HG02973 (cell line): ENCODE data around the gene CACHD1.

Experiments used
- ATAC-seq: cut with Tn5 transposase; IDR thresholded peaks from one replicate; pipeline ENCODE4 v1.9.1; 2021; ENCODE audit warnings: moderate library complexity; ENCODE audit not compliant: unreplicated experiment

CACHD1 gene

DNA sequence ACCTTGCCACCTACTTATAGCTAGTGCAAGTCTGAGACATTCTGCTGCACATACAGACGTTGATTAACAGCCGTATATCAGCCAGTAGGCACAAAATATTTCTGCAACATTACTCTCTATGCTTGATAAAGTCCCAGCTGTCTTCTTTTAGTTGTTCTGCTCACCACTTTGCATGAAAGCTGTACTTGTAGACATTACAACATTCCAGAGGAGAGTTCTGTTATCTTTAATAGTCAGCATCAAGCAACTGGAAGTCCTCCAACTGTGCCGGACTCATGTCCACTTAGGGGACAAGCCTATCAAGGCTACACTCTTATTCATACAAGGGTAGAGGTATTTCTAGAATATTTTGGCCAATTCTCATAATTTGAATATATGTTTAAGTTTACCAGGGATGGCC, 50.0 kb downstream of the CACHD1 start:
- no peak for ATAC-seq

DNA sequence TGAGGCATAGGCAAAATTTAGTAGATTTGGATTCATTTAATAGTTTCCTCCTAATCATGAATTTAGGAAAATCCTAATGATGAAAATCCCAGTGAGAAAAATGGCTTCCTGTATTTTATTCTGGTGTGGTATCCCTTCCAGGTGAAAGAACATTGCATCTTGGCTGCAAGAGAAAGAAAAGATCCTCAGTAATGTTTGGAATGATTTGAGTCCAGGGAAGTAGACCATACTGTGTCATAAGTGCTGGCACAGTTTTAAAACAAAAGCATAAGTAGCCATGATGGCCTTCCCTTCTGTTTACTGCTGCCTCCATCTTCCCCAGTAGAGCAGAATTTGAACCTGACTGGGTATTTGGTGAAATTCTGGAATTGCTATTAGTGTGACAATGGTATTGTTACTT, 52.8 kb downstream of the CACHD1 start:
- no peak for ATAC-seq

DNA sequence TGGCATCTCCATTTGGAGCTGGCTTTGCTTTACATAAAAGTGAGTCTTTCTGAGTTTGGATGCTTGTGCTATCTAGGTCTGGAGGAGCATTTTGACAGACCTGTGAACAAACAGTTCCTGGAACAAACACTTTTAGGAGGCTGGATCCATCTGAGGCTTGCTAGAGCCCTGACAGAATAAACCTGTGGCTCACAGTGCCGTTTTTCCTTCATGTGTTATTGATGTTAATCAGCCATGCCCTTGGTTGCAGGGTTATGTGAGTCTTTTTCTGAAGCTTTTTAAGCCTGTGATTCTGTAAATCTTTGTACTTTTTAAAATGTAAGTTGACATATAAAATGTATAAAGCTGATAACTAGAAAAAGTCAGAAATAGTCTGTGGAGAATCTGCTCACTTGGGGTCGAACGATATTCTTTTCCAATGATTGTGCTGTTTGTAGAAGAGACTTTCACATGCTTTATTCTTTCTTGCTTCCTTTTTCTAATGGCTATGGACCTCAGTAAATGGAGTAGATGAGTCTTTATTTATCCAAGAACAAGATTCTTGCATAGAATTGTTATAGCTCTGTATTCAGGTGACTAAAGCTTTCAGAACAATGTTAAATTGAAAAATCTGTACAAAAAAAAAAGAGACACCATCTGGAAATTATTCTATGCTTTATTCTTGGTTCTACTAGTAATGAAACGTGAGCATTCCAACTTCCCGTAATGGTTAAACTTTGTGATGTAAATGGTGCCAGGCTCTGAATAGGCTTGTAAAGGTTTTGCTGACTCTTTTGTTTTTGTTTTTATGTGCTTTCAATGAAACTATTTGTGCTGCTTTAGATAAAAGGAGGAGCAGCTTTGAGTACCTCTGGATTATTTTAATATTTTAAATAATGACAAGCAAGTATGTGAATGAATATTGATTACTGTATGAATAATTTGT, 53.7 kb downstream of the CACHD1 start:
- no peak for ATAC-seq

DNA sequence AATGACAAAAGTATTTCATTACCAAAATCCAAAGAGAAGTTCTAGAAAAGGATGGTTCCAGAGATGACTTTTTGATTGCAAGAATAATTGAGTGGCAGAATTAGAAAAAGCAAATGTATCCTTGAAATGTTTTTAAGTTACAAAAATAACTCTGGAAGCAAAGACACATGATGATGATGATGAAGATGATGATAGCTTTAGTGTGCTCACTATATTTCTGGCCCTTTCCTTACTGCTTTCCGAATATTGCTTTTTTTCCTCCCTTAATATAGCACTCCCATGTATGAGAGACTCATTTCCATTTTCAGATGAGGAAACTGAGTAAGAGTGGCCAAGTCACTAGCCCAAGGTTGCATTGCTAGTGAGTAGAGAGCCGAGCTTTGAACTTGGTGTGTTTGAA, 54.7 kb downstream of the CACHD1 start:
- no peak for ATAC-seq

DNA sequence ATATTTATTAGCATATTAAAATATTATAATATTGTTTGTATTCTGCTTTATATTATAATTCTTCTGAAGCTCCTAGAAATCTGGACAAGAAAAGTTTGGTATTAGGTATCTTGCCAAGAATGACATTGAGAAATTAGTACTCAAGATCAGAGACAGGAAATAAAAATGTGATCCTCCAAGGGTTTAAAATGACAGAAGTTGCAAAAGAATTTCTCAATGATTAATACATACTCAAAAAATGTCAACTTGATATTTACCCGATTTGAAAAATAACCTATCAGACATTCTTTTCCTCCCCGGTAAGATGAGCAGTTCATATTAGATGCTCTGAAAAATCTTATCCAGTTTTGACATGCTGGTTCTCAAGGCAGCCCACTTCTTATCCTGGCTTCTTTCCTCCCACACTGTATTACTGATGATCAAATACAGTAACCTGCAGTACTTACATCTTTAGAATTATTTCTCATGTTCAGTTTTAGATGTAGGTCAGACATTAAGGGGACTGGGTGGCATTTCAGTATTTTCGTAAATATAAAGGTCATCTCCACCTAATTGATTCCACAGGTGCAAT, 55.3 kb downstream of the CACHD1 start:
- no peak for ATAC-seq

DNA sequence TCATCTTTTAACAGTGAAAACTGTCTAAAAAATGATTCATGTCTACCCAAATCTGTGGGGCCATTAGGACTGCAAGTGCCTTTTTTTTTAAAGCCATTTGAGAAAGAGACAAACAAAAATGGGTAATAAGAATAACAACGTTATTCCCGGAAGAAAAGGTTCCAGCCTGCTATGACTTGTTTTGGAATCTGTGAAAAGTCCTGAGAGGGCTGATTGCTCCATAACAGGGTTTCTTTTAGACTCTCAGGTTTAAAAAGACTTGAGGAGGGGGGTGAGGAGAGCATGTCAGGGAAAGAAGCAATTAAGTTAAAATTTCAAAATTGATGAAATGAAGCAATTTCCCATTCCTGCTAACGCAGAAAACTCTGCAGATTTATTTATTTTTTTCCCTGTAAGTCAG, 56.4 kb downstream of the CACHD1 start:
- no peak for ATAC-seq

DNA sequence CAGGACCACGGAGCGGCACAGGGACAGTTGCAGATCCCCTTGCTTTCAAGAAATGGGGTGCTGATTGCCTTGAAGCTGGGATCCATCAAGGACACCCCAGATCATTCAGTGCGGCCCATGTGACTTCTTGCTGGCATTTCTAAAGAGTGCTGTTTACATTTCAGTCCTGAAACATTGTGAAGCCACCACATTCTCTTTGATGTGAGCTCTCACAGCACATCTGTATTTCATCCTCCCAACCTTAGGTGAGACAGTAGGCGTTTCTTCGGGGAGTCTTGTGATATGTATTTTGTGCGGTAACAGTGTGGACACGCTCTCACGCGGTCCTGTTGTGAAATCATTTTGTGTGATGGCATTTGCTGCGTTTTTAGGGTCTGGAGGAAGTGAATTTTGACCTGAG, 57.2 kb downstream of the CACHD1 start:
- no peak for ATAC-seq

DNA sequence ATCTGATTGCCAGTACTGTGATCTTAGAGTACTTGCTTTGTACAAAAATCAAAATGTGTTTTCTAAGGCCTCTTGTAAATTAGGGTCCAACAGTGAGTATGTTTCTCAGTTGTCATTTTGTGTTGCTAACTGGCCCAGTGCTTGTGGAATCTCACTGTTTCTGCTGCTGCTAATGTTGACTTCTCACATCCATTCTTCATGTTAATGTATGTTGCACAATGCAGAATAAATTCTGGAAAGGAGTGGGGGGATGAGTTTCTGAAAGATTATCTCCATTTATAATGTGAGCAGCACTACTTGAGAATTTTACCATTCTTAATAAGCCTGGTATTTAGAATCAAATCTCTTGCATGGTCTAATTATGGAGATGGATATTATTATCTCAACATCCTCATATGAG, 57.9 kb downstream of the CACHD1 start:
- ATAC-seq: no peak

DNA sequence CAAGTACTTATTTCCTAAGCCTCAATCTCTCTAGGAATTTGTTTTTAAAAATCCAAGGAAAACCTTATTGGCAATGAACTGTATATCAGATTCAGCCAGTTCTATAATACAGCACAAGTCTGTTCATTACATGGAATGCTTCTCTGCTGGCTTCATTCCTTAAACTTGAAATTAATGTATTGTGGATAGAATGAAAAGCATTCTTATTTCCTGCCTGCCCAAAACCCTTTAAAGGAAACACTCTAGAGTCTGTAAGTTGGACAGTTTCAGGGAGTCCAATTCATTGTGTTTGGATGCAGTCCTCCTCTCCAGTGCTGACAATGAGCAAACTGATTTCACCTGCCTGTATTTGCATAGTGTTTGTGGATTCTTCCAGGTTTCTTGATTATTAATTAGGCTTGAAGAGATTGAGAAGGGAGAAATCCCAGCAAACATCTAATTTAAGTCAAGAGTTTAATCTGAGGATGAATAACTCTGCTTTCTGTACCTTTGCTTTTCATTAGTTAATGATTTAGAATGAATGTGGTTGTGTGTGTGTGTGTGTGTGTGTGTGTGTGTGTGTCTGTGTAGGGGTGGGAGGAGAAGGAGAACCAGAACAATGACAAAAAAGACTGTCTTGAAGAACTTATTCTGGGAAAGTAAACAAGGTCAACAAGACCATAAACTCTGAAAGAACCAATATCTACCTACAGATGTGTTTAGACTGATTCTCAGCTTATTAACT, 61.2 kb downstream of the CACHD1 start:
- ATAC-seq: no peak

DNA sequence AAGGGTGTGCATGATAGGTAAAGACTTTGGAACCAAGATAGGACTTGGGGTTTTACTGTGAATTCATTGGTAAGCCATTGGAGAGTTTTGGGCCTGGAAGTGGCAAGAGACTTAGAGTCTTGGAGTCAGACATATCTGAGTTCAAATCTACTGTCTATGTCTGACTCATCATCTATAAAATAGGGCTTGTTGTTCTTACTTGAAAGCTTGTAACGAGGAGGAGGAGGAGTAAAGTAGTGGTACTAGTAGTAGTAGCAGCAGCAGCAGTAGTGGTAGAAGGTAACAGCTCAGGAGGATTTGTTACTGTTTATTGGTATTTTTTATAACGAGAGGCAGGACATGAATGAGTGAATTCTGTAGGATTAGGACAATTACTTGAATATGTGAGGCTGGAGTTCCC, 62.7 kb downstream of the CACHD1 start:
- no peak for ATAC-seq

DNA sequence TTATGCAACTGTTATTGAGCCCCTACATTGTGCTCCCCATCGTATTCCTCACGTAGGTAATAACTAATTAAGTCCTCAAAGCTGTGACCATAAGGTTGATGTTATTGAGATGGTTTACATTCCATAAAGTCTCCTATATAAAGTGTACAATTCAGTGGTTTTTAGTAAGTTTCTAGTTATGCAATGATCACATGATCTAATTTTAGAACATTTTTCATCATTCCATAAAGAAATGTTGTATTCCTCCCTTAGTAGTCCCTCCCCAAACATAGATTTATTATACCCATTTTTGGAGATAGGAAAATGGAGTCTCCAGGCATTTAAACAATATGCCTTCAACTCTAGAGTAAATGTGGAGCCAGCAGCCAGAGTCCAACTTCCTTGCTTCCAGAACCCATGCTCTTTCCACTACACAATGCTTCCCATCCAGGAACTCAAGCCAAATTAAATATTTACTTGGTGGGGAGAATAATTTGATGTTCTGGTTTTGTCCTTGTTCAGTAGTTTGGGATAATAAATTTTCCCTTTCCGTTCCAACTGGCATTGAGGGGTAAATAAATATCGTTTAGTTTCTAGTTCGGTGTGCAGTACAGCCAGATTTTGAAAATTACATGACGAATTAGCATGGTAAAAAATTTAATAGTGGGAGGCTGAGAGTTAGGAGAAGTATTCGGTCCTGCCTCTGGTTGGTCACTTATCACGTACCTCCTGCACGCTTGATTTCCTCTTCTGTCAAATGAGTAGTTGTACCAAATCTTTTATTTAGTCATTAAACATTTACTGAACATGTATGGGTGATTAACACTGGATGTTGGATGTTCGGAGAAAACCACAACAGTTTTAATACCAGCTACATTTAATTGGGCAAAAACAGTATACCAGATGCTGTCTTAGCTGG, 66.3 kb downstream of the CACHD1 start:
- no peak for ATAC-seq

DNA sequence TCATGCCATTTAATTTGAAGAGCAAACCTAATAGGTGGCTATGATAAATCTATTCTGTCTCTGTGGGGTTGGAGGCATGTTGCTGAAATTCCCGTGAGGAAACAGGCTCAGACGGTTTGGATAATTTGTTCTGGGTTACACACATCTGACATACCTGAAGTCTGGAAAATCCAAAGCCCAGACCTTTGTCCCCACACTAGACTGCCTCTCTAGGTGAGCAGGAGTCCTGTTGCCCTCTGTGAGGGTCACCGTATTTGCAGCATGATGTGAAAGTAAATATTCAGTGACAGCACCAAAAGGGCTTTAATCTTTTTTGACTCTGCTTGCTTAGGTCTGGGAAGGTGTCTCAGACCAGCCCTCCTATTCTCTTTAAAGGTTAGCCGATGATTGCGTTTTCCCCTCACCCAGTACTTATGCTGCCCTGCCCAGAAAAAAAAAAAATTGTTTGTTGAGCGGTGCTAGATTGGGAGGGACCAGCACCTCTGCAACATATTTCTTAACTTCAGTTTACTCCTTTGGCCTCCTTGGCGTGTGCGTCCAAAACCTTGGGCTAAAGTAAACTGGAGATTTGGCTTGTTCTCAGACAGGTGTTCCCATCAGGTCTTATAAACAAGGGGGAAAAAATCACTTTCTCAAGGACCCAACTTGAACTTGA, 67.0 kb downstream of the CACHD1 start:
- ATAC-seq: no peak

DNA sequence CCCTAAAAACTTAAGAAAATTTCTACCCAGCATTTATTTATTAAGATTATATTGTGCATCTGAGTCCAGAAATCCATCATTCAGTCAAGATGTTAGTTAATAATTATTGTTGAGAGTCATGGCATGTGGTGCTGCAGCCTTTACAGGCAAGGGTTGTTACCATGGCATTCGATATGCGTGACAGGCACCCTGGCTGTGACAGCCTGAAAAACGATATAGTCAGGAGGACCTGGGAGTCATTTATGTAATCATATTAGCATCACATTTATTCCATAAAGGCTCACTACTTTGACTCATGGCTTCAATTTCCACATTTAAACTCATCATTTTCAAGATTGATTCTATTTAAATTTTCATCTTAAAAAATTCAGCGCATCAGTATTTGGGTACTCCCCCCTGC, 68.0 kb downstream of the CACHD1 start:
- ATAC-seq: no peak

DNA sequence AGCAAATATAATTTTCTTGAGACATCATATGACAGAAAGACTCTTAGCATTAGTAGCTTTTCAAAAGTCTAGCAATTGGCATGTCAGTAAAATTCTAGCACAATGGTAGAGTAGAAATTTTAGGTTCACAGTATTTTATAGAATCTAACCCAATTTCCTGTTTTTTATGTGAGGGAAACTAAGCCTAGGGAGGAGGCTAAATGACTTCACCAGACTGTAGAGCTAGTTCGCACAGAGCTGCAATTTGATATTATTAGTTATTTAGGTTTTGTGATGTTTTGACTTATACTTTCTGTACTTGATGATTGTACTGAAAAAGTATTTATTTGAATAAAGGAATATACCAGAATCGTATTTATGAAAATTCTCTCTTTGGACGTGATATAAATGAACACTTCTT, 68.5 kb downstream of the CACHD1 start:
- no peak for ATAC-seq

DNA sequence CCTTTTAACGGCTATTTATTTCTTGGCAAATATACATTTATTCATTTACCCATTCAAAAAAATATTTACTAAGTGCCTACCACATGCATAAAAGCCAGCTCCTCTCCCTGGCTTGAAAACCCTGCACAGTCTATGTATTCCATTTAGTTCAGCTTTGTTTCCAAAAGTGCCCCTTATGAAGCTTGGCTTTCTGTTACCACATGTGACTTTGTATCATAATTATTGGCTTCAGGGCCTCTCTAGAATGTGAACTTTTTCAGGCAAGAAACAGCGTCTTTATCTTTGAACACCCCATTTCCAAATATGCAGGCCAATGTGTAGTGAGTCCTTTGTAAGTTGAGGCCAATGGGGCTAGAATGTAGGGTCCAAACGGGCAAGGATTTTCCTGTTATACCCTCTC, 69.4 kb downstream of the CACHD1 start:
- no peak for ATAC-seq

DNA sequence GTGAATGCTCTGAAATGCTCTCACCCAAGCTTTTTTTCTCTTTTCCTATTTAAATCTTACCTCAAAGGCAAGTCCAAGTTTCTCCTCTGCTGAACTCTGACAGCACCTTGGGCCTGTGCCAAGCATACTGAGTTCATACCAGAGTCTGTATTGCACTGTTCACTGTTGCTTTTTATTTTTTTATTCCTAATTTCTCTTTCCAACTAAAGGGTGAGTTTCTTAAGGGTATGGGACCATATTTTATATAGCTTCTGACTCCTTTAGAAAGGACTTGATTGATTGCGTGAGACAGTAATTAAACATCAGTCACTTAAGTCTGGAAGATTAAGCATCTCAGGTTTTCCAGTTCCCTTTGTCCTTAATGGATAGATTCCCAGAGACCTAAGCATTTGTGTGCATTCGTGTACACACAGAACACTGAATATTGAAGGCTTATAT, 69.9 kb downstream of the CACHD1 start:
- ATAC-seq: no peak

DNA sequence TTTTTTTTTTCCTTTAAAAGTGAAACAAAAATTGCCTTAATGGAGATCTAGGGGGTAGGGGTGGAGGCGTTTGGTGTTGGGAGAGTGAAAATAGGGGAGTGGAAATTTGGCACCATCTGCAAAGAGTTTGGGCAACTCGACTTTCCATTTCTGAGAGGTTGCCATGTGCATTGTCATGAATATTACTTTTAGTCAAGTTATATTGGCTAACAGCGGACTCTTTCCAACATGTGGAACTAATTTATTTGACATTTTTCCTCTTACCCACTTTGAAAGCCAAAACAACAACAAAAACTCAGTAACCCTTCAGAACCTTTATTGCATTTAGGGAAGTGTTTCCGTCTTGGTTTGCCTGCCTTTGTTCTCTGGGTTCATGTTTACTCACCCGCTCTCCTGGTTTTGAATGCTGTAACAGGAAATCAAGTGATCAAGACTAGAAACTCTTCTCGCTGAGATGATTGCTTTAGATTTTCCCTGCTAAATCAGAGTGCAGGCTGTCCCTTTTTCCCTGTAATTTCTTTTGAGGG, 70.4 kb downstream of the CACHD1 start:
- ATAC-seq: no peak

DNA sequence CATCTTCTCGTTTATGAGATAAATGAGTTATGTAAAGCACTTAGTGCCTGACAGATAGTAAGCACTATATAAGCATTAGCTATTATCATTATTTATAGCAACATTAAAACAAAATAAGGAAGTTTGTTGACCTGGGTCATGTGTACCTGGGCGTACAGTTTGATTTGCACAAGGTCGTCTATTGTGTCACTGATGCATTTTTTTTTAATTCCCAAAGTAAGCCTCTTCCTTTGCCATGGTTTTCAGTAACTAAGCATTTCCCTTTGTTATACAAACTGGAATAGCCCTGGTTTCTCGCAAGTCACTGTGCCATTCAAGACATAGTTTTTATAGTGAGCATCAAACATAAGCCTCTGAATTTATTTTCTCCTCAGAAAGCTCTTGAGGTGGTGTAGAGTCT, 72.2 kb downstream of the CACHD1 start:
- no peak for ATAC-seq

DNA sequence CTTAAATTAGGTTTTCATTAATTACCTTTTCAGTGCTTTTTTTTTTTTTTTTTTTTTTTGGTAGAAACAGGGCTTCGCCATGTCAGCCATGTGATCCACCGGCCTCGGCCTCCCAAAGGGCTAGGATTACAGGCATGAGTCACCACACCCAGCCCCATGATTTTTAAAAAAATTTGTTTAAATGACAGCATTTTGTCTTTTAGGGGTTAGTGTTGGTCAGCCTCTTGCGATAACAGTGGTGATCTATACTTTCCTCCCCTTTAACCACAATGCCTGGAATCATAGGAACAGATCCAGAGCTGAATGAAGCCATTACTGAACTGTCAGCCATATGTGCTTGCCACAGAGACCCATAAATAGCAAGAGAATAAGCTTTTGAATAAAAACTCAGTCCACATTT, 73.9 kb downstream of the CACHD1 start:
- ATAC-seq: no peak
